ENCODE measurements around the gene SEC24D. TPM values are rescaled to one million over a fixed set of nuclear protein-coding genes. Genes with fewer than 3 reads are reported as not detected.

SEC24D gene
- total and polyA plus RNA-seq, 4 donors, result 11.4 to 77.2 (median 52.0) TPM

DNA sequence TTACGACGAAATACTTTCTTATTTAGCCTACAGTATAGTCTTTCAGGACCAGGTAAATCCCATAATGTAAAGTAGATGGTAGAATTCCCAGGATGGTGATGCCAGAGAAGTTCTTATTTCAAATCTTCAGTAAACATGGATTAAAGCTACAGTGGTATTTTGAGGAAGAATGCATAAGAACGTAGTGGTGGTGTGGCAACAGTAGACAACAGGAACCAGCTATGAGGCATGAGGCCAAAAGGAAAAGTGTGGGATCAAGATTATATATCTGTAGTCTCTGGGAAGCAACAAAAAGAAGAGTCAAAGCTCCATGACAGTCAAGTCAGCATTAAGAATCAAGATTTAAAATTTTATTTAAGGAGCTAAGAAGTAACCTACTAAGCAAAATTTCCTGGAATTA is 90.6 kb downstream of the SEC24D start:
- DNase-seq, result no peak
- Histone ChIP-seq H3K4me3 (no peak overlapping the region), H3K9ac (ENCODE audit: insufficient read depth in 1 of 2, low read length in 2 of 2) (no peak overlapping the region), H3K27ac (ENCODE audit: low read depth in 1 of 2, low read length in 1 of 2) (peak overlapping the region in 1 of 2 donors; percentile 34), H3K27me3 (ENCODE audit: control insufficient read depth in 3 of 3, insufficient read depth in 3 of 3, low read length in 2 of 3) (no peaks in the 10 kb centered on the region), H3K36me3 (ENCODE audit: control insufficient read depth in 4 of 4, insufficient read depth in 4 of 4, low read length in 4 of 4) (peaks cover 14 to 23% (median 19%) of the 10 kb centered on the region in 4 donors), H3K4me1 (ENCODE audit: control insufficient read depth in 5 of 5, insufficient read depth in 5 of 5, low read length in 5 of 5) (peaks cover 0 to 13% (median 4%) of the 10 kb centered on the region in 5 donors), H3K9me3 (ENCODE audit: control insufficient read depth in 4 of 4, insufficient read depth in 3 of 4, low read length in 3 of 4) (no peaks in the 10 kb centered on the region)
- WGBS, 2 donors, result 70 to 75% methylated on average over 3 of the region's 3 CpGs
- no peak for ATAC-seq (ENCODE audit: insufficient read depth, low FRiP score)
- TF ChIP-seq, protein P1, sequence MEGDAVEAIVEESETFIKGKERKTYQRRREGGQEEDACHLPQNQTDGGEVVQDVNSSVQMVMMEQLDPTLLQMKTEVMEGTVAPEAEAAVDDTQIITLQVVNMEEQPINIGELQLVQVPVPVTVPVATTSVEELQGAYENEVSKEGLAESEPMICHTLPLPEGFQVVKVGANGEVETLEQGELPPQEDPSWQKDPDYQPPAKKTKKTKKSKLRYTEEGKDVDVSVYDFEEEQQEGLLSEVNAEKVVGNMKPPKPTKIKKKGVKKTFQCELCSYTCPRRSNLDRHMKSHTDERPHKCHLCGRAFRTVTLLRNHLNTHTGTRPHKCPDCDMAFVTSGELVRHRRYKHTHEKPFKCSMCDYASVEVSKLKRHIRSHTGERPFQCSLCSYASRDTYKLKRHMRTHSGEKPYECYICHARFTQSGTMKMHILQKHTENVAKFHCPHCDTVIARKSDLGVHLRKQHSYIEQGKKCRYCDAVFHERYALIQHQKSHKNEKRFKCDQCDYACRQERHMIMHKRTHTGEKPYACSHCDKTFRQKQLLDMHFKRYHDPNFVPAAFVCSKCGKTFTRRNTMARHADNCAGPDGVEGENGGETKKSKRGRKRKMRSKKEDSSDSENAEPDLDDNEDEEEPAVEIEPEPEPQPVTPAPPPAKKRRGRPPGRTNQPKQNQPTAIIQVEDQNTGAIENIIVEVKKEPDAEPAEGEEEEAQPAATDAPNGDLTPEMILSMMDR (IDR thresholded peaks at IDR 0.05; ENCODE audit: control extremely low read depth, extremely low read depth), result no peak

DNA sequence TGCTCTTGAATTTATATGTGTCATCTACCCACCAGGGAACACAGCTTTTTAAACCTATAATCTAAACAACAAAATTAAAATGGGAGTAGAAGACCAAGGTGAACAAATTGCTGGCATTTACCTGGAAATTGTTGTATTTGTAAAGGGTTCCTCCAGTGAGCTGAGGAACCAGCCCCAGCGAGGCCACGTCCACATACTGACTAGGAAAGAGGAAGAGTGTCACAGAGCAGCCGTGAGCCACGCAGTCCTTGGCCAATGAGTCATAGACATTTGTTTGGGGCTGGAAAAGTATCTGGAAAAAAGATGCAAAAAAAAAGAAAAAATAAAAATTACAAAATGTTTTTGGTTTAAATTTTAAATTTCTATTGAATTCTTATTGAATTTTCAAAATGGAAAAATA is 92.1 kb downstream of the SEC24D start:
- no peak for ATAC-seq (ENCODE audit: insufficient read depth, low FRiP score)
- H3K36me3 ChIP-seq (ENCODE audit: control insufficient read depth in 4 of 4, insufficient read depth in 4 of 4, low read length in 4 of 4), result peaks cover 16 to 34% (median 26%) of the 10 kb centered on the region in 4 donors
- no peak overlapping the region for H3K4me3 ChIP-seq

DNA sequence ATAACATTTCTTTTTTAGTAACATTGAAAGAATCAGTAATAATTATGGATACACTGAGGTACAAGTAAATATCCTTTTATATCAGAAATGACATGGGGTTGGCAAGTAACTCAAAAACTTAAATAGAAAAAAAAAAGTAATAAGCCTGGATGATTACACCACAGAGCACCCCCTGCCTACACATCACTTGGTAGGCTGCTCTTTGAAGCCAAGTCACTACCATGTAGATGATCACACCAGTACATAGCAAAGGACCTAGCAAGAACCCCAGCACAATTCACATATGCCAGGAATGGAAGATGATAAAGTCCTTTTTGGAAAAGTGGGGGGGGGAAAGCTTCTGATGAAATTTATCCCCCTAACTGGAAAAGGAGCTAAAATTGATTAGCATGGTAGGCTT is 93.9 kb downstream of the SEC24D start:
- H3K9me3 ChIP-seq (ENCODE audit: control insufficient read depth in 4 of 4, insufficient read depth in 3 of 4, low read length in 3 of 4), result no peaks in the 10 kb centered on the region
- H3K4me1 ChIP-seq (ENCODE audit: control insufficient read depth in 5 of 5, insufficient read depth in 5 of 5, low read length in 5 of 5), result peaks cover 0 to 13% (median 0%) of the 10 kb centered on the region in 5 donors
- DNase-seq, result no peak
- H3K27ac ChIP-seq (ENCODE audit: low read depth in 1 of 2, low read length in 1 of 2), result peak overlapping the region in 1 of 2 donors; percentile 18
- ATAC-seq (ENCODE audit: insufficient read depth, low FRiP score), result no peak
- no peak overlapping the region for H3K9ac ChIP-seq (ENCODE audit: insufficient read depth in 1 of 2, low read length in 2 of 2)
- H3K4me3 ChIP-seq, result no peak overlapping the region
- H3K36me3 ChIP-seq (ENCODE audit: control insufficient read depth in 4 of 4, insufficient read depth in 4 of 4, low read length in 4 of 4), result peaks cover 19 to 42% (median 32%) of the 10 kb centered on the region in 4 donors
- TF ChIP-seq, protein P1 (IDR thresholded peaks at IDR 0.05; ENCODE audit: control extremely low read depth, extremely low read depth), result no peak
- H3K27me3 ChIP-seq (ENCODE audit: control insufficient read depth in 3 of 3, insufficient read depth in 3 of 3, low read length in 2 of 3), result no peaks in the 10 kb centered on the region

More for the DNA sequence above, 92.1 kb downstream of the SEC24D start:
- WGBS, 2 donors, result 69 to 83% methylated on average over 4 of the region's 4 CpGs
- DNase-seq, result no peak
- H3K9ac ChIP-seq (ENCODE audit: insufficient read depth in 1 of 2, low read length in 2 of 2), result no peak overlapping the region
- H3K27ac ChIP-seq (ENCODE audit: low read depth in 1 of 2, low read length in 1 of 2), result no peak overlapping the region
- no peaks in the 10 kb centered on the region for H3K9me3 ChIP-seq (ENCODE audit: control insufficient read depth in 4 of 4, insufficient read depth in 3 of 4, low read length in 3 of 4)
- peaks cover 0 to 13% (median 0%) of the 10 kb centered on the region in 5 donors for H3K4me1 ChIP-seq (ENCODE audit: control insufficient read depth in 5 of 5, insufficient read depth in 5 of 5, low read length in 5 of 5)
- TF ChIP-seq, protein P1 (IDR thresholded peaks at IDR 0.05; ENCODE audit: control extremely low read depth, extremely low read depth), result no peak
- H3K27me3 ChIP-seq (ENCODE audit: control insufficient read depth in 3 of 3, insufficient read depth in 3 of 3, low read length in 2 of 3), result no peaks in the 10 kb centered on the region

DNA sequence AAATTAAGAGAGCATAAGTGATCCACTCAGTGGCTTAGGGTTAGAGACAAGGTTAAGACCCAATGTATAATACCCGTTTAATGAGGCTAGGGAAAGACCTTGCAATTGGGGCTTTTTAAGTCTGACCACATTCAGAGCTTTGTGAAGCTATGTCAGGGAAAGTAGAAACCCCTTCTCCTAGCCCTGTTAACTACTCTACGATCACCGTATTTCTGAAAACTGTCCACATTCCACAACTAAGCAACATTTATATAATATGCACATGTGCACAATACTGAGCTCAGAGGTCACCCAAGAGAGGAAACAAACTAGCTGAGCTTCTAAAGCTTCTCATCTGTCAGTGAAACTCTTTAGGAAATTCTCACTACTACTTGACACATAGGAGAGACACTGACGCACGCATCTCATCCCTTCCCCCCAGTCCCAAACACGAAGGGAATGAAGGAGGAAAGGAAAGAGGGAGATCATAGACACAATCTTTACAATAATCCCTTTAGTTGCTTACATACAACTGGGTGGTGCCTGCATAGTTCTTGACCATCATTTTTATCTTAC is 94.5 kb downstream of the SEC24D start:
- no peak overlapping the region for H3K4me3 ChIP-seq

More for the DNA sequence above, 94.5 kb downstream of the SEC24D start:
- Histone ChIP-seq H3K27me3 (ENCODE audit: control insufficient read depth in 3 of 3, insufficient read depth in 3 of 3, low read length in 2 of 3) (no peaks in the 10 kb centered on the region), H3K27ac (ENCODE audit: low read depth in 1 of 2, low read length in 1 of 2) (peak overlapping the region in 1 of 2 donors; percentile 63), H3K4me1 (ENCODE audit: control insufficient read depth in 5 of 5, insufficient read depth in 5 of 5, low read length in 5 of 5) (peaks cover 0 to 13% (median 0%) of the 10 kb centered on the region in 5 donors), H3K36me3 (ENCODE audit: control insufficient read depth in 4 of 4, insufficient read depth in 4 of 4, low read length in 4 of 4) (peaks cover 18 to 46% (median 34%) of the 10 kb centered on the region in 4 donors), H3K9me3 (ENCODE audit: control insufficient read depth in 4 of 4, insufficient read depth in 3 of 4, low read length in 3 of 4) (no peaks in the 10 kb centered on the region), H3K9ac (ENCODE audit: insufficient read depth in 1 of 2, low read length in 2 of 2) (no peak overlapping the region)
- TF ChIP-seq, protein P1 (IDR thresholded peaks at IDR 0.05; ENCODE audit: control extremely low read depth, extremely low read depth), result no peak
- DNase-seq (peak; percentile 14 to 55 (median 36)), ATAC-seq (ENCODE audit: insufficient read depth, low FRiP score) (no peak)
- WGBS, 2 donors, result 55 to 69% methylated on average over 6 of the region's 6 CpGs
